ENCODE measurements around the gene FARP1. TPM values are rescaled to one million over a fixed set of nuclear protein-coding genes. Genes with fewer than 3 reads are reported as not detected.

FARP1 gene
- total RNA-seq, 1 donor from 2014 or later: 110 TPM

DNA sequence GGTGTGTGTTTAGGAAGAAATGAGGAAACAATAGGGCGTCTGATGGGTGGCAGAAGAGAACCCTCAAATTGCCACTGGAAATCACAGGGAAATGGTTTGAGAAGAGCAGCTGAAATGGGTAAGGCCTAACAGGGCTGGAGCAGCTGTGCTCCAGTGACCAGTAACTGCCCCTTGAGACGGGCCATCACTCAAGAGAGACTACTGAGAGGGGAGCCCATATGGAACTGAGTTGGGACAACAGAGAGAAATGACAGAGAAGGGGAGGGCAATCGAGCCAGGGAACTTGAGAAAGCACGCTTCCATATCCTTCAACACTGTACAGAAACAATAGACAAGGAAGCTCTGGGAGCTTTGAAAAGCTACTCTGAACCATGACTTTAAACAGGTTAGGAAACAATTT lies 209.3 kb downstream of the FARP1 start:
- intact Hi-C loops (cut with DNase I): no loop called here
- H3K27ac ChIP-seq: no peak overlapping the region
- peaks cover 2% of the 10 kb centered on the region for H3K9me3 ChIP-seq
- no peaks in the 10 kb centered on the region for H3K27me3 ChIP-seq (ENCODE audit: low read depth)
- no peaks in the 10 kb centered on the region for H3K4me1 ChIP-seq
- no peak overlapping the region for H3K4me3 ChIP-seq
- DNase-seq (no peak), ATAC-seq (no peak)
- H3K36me3 ChIP-seq: no peaks in the 10 kb centered on the region
- TF ChIP-seq, protein P1, sequence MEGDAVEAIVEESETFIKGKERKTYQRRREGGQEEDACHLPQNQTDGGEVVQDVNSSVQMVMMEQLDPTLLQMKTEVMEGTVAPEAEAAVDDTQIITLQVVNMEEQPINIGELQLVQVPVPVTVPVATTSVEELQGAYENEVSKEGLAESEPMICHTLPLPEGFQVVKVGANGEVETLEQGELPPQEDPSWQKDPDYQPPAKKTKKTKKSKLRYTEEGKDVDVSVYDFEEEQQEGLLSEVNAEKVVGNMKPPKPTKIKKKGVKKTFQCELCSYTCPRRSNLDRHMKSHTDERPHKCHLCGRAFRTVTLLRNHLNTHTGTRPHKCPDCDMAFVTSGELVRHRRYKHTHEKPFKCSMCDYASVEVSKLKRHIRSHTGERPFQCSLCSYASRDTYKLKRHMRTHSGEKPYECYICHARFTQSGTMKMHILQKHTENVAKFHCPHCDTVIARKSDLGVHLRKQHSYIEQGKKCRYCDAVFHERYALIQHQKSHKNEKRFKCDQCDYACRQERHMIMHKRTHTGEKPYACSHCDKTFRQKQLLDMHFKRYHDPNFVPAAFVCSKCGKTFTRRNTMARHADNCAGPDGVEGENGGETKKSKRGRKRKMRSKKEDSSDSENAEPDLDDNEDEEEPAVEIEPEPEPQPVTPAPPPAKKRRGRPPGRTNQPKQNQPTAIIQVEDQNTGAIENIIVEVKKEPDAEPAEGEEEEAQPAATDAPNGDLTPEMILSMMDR (IDR thresholded peaks at IDR 0.05): no peak

DNA sequence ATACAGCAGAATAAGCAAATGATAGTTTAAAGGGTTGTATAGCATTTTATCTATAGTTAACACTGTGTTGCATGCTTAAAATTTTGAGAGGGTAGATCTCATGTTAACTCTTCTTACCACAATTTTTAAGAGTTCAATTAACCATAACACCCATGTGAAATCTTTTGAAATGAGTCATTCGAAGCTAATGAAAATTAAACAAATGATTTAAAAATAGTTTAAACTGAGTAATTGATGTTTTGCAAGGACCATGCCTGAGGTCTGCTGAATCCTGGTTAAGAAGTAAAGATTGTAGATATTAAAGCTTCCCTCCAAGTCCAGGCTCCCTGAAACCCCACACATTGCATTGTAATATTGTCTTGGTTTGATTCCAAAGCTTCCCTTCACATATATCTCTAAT lies 210.9 kb downstream of the FARP1 start:
- no peaks in the 10 kb centered on the region for H3K27me3 ChIP-seq (ENCODE audit: low read depth)
- no peak overlapping the region for H3K27ac ChIP-seq
- peaks cover 3% of the 10 kb centered on the region for H3K9me3 ChIP-seq
- DNase-seq (no peak), ATAC-seq (no peak)
- intact Hi-C loops (cut with DNase I): no loop called here
- H3K4me1 ChIP-seq: no peaks in the 10 kb centered on the region
- TF ChIP-seq, protein P1 (IDR thresholded peaks at IDR 0.05): no peak
- H3K4me3 ChIP-seq: no peak overlapping the region
- no peaks in the 10 kb centered on the region for H3K36me3 ChIP-seq

DNA sequence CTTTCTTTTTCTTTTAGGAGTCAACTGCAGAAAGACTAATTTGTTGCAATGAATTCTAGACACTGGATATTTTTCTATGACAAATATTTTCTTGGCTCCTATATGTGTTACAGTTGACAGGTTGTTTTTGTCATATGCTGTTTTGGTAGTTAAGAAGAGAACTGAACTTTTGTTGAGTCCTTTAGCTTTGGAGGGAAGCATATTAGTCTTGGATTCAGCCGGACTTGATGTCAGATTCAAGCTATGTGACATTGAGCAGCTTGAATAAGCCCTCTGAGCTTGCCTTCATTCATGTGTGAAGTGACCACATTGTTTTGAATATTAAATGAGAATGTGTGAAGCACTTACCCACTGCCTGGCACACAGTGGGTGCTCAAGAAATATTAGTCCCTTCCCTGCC lies 216.0 kb downstream of the FARP1 start:
- Histone ChIP-seq H3K4me1 (no peaks in the 10 kb centered on the region), H3K36me3 (no peaks in the 10 kb centered on the region), H3K4me3 (no peak overlapping the region), H3K9me3 (peaks cover 3% of the 10 kb centered on the region), H3K27me3 (ENCODE audit: low read depth) (no peaks in the 10 kb centered on the region), H3K27ac (no peak overlapping the region)
- TF ChIP-seq, protein P1 (IDR thresholded peaks at IDR 0.05): no peak
- ATAC-seq (no peak), DNase-seq (no peak)
- intact Hi-C loops (cut with DNase I): no loop called here

DNA sequence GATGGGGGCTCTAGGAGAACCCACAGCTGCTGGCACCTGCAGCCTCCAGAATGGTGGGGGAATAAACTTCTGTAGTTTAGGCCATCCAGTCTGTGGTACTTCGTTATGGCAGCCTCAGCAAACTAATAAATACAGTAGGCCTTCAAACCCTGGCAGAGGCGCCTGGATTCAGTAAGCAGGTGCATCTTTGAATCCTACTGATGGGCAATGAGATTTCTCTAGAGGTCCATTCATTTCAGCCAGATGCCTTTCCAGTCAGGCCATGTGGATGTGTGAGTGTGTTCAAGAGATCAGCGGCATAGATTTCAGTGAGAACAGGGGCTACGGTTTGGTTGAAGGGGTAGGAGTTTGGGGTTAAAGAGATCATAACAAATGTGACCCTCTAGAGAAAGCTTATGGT lies 217.7 kb downstream of the FARP1 start:
- ATAC-seq: no peak
- intact Hi-C loops (cut with DNase I): no loop called here

DNA sequence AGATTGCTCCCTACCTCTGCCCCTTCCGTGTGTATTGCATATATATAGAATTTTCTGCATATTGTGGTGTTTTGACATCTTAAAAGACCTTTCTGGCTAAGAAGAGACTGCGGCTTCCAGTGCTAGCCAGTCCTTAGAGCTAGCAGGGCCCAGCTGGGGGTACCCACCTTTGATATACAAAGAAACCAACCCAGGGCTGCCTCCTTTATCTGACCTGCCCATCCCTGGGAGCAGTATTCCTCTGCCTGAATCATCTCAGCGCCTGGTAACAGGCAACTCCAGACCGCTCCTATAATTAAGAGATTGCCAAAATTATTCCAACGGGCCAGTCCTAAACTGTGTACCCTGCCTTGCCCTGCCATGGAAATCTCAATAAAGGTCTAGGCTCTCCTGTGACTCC lies 220.4 kb downstream of the FARP1 start:
- ATAC-seq: no peak
- intact Hi-C loops (cut with DNase I): no loop called here
- H3K27me3 ChIP-seq (ENCODE audit: low read depth): no peaks in the 10 kb centered on the region
- TF ChIP-seq, protein P1 (IDR thresholded peaks at IDR 0.05): no peak
- DNase-seq: no peak
- no peaks in the 10 kb centered on the region for H3K36me3 ChIP-seq
- no peak overlapping the region for H3K27ac ChIP-seq
- H3K4me1 ChIP-seq: no peaks in the 10 kb centered on the region
- no peak overlapping the region for H3K4me3 ChIP-seq
- no peaks in the 10 kb centered on the region for H3K9me3 ChIP-seq

More for the DNA sequence above, 217.7 kb downstream of the FARP1 start:
- Histone ChIP-seq H3K27me3 (ENCODE audit: low read depth) (no peaks in the 10 kb centered on the region), H3K36me3 (no peaks in the 10 kb centered on the region), H3K27ac (no peak overlapping the region), H3K4me1 (no peaks in the 10 kb centered on the region), H3K9me3 (peaks cover 3% of the 10 kb centered on the region), H3K4me3 (no peak overlapping the region)
- DNase-seq: no peak
- TF ChIP-seq, protein P1 (IDR thresholded peaks at IDR 0.05): no peak

DNA sequence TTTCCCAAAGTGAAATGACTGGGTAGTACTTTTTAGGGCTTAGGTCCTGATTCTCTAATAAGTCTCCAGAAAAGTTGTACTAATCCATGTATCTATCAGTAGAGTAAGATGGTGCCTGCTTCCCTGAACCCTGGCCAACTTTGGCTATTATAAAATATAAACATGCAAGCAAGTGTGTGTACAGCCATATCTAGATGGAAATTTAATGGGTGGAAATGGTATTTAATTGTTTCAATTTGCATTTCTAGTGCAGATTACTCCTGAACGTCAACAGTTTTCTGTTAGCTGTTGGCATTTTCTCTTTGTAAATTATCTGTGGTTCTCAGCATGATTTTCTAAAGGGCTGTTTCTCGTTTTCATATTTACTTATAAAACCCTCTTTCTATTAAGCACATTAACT lies 221.3 kb downstream of the FARP1 start:
- no peak overlapping the region for H3K4me3 ChIP-seq
- H3K9me3 ChIP-seq: no peaks in the 10 kb centered on the region
- TF ChIP-seq, protein P1 (IDR thresholded peaks at IDR 0.05): no peak
- H3K4me1 ChIP-seq: no peaks in the 10 kb centered on the region
- no peak overlapping the region for H3K27ac ChIP-seq
- ATAC-seq (no peak), DNase-seq (no peak)
- peaks cover 7% of the 10 kb centered on the region for H3K36me3 ChIP-seq
- intact Hi-C loops (cut with DNase I): no loop called here
- no peaks in the 10 kb centered on the region for H3K27me3 ChIP-seq (ENCODE audit: low read depth)

Measured in lower lobe of right lung (tissue), 2 donors.